Measurements from ENCODE around the gene PLEKHG4B. TPM values are rescaled to one million over a fixed set of nuclear protein-coding genes. Genes with fewer than 3 reads are reported as not detected.

The PLEKHG4B gene
- total RNA-seq, 1 experiment from 2014 or later, result 0.02 TPM

DNA sequence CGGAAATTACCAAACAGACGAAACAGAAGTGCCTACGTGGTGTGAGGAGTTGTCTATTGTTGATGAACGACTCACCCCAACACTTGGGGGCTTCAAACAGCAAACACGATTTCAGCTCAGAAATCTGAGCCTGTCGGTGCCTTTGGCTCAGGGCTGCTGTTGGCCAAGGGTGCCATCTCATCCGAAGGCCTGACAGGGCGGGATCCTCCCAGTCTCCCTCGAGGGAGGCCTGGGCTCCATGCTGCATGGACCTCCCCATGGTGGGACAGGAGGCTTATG, 100.7 kb downstream of the PLEKHG4B start:
- ATAC-seq (no peak), DNase-seq (ENCODE audit: low read depth, low spot score) (no peak)
- POLR2A ChIA-PET, result no interaction called here
- TF ChIP-seq RAD21 (IDR thresholded peaks at IDR 0.05; ENCODE audit: low read depth) (no peak), EZH2phosphoT487 (IDR thresholded peaks at IDR 0.05; ENCODE audit: borderline replicate concordance) (no peak), EZH2 (IDR thresholded peaks at IDR 0.05) (no peak), ZNF274 (IDR thresholded peaks at IDR 0.05; ENCODE audit: low read depth, low read length) (no peak), SP1 (IDR thresholded peaks at IDR 0.05; ENCODE audit: low read depth) (no peak), CEBPB (IDR thresholded peaks at IDR 0.05; ENCODE audit: low read depth) (no peak), SRF (IDR thresholded peaks at IDR 0.05; ENCODE audit: low read depth) (no peak), JUND (IDR thresholded peaks at IDR 0.05) (no peak), SIN3A (IDR thresholded peaks at IDR 0.05; ENCODE audit: low read depth) (no peak)
- TF ChIP-seq, protein P1, sequence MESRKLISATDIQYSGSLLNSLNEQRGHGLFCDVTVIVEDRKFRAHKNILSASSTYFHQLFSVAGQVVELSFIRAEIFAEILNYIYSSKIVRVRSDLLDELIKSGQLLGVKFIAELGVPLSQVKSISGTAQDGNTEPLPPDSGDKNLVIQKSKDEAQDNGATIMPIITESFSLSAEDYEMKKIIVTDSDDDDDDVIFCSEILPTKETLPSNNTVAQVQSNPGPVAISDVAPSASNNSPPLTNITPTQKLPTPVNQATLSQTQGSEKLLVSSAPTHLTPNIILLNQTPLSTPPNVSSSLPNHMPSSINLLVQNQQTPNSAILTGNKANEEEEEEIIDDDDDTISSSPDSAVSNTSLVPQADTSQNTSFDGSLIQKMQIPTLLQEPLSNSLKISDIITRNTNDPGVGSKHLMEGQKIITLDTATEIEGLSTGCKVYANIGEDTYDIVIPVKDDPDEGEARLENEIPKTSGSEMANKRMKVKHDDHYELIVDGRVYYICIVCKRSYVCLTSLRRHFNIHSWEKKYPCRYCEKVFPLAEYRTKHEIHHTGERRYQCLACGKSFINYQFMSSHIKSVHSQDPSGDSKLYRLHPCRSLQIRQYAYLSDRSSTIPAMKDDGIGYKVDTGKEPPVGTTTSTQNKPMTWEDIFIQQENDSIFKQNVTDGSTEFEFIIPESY (IDR thresholded peaks at IDR 0.05; ENCODE audit: extremely low read depth, insufficient replicate concordance, low read length), result no peak
- Histone ChIP-seq H3K4me2 (ENCODE audit: low read length) (no peak overlapping the region), H4K20me1 (ENCODE audit: insufficient read depth) (no peaks in the 10 kb centered on the region), H3K27me3 (ENCODE audit: insufficient read depth, low read length) (no peaks in the 10 kb centered on the region), H3K36me3 (ENCODE audit: control insufficient read depth in 1 of 2, insufficient read depth in 2 of 2, low read length in 2 of 2) (no peaks in the 10 kb centered on the region), H3K4me1 (ENCODE audit: control insufficient read depth in 1 of 2, insufficient read depth in 2 of 2, low read length in 2 of 2) (peaks cover 5 to 10% of the 10 kb centered on the region in 2 experiments), H3K4me3 (replicated peaks in 1 of 2; ENCODE audit: low read depth in 1 of 2, low read length in 2 of 2) (no peak overlapping the region), H2AFZ (ENCODE audit: low read depth, low read length, poor library complexity, severe bottlenecking) (no peak overlapping the region), H3K27ac (ENCODE audit: low read depth, low read length) (no peak overlapping the region), H3K9me3 (ENCODE audit: control insufficient read depth in 1 of 2, insufficient read depth in 1 of 2, low read depth in 1 of 2, low read length in 2 of 2) (no peaks in the 10 kb centered on the region), H3K79me2 (ENCODE audit: insufficient read depth, low read length) (no peaks in the 10 kb centered on the region), H3K9me2 (ENCODE audit: insufficient read depth) (no peaks in the 10 kb centered on the region), H3K9ac (ENCODE audit: low read length) (no peak overlapping the region)
- RAD21 ChIA-PET (ENCODE audit: low non-redundant PET in 1 of 2, low total read pairs in 2 of 2, uncharacterized antibody in 2 of 2, unreplicated experiment in 2 of 2), result no interaction called here
- intact Hi-C loops (cut with micrococcal nuclease), result no loop called here
- BruUV-seq (replicated peaks), result no TSS peak
- CTCF ChIA-PET, result no interaction called here

Measured in HCT116 (cell line).